SKM-1 treated with dmso at 0.1 percent for 144 hours (cell line): ENCODE measurements around the gene RNF151.
A peak's percentile ranks its signal among the peaks of the same experiment; 100 is the strongest.
"Not testable (repeated sequence)": the region's sequence is repeated elsewhere in the genome, so short reads cannot be mapped to it uniquely, and the experiment has no call there.

Source experiments
- DNase-seq: peaks from one replicate; lab custom pipeline; 2025; ENCODE audit not compliant: unreplicated experiment; lab: John Stamatoyannopoulos, UW

The RNF151 gene

GRCh38 chr16:1959269-1960039, 7.2 kb upstream of the RNF151 start, which contains the start of gene NDUFB10:
NDUFB10 (plus strand) TSS chr16:1959538; CDS start chr16:1959625, 87 bp downstream.
- DNase-seq: peak; percentile 82

- peak; percentile 29 for DNase-seq
Observed at GRCh38 chr16:1960665-1961630, 5.7 kb upstream of the RNF151 start.

DNA sequence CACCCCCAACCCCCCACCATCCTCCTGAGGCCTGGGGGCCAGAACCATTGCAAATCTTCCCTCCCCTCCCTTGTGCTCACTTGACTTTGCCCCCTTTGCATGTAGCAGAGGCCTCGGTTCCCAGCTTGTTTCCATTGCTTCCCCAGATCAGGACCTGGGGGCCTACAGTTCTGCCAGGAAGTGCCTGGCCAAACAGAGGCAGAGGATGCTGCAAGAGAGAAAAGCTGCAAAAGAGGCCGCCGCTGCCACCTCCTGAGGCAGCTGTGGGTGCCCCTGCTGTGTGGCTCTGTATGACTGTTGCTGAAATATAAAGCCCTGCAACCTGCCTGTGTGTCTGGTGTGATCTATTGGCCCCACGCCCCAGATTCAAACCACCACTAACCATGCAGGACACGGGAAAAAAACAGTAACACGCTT, 5.0 kb upstream of the RNF151 start:
- DNase-seq: no peak

- not testable (repeated sequence) for DNase-seq
Observed at GRCh38 chr16:1962161-1963153, 4.2 kb upstream of the RNF151 start.

- DNase-seq: no peak
Observed at GRCh38 chr16:1963806-1964505, 2.7 kb upstream of the RNF151 start.

GRCh38 chr16:1964506-1965395, 1.9 kb upstream of the RNF151 start, which contains the start of gene RPS2:
RPS2 (minus strand) TSS chr16:1964826; CDS start chr16:1964625, 201 bp downstream.
- DNase-seq: peak; percentile 98

DNA sequence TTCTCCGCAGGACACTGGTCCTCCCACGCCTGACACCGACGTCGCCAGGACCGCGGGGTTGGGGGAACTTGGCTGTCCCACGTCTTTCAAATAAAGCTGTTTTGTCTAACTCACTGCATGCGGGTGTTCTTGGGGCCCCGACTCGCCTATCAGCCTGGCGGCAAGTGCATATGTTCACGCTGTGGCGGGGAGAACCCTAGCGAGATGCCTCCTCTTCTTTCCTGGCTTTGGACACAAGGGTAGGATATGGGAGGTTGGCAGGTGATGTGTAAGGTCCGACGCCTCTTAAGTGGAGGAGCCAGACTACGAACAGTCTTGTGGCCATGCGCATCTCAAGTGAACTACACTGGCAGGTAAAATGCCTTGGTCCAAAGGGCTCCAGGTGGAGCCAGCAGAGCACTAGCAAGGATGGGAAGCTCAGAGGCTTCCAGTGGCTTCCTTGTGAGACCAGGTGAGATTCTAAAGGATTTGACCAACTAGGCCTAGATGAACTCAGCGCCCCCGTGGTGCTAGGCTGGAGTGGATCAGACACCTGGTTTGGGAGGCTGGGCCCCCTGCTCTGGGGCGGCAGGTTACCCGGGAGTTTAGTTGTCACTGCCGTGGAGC, 1.2 kb upstream of the RNF151 start:
- DNase-seq: no peak

- DNase-seq: no peak
Observed at GRCh38 chr16:1968146-1968953, 1.7 kb downstream of the RNF151 start.

DNA sequence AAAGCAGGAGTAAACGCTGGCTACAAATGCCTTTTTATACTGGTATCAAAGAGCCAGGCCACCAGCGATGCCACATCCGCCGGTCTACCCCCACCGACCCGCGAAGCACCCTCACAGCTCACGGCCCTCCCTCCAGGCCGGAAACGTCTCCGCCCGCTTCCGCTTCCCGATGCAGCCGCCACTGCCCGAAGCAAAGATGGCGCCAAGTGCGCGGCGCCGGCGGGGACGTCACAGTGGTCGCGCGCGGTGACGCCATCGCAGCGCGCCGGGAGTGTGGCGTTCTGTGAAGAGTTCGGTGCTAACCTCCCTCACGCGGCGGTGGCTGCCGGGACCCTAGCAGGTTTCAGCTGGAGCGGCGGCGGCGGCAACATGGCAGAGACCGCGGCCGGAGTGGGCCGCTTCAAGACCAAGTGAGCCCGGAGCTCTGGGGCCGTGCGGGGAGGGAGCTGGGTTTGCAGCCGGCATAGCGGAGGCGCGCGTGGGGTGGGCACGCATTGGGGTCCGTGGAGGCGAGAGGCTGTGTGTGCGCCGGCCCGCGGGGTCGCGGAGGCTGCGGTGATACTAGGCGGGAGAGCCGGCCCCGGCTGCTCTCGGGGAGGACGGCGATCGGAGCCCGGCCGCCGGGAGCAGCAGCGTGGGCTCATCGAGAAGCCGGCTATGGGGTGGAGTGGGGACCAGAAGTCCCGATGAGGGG, 5.3 kb downstream of the RNF151 start, which contains the start of gene TBL3:
Gene TBL3, plus strand, starts transcription at position 258 of the 694 bp plus-strand sequence. Its CDS starts 112 bp downstream, at position 370.
- DNase-seq: peak; percentile 87

GRCh38 chr16:1972490-1972877, 5.8 kb downstream of the RNF151 start:
- DNase-seq: no peak

- DNase-seq: no peak
Observed at GRCh38 chr16:1973461-1974156, 7.0 kb downstream of the RNF151 start.

DNA sequence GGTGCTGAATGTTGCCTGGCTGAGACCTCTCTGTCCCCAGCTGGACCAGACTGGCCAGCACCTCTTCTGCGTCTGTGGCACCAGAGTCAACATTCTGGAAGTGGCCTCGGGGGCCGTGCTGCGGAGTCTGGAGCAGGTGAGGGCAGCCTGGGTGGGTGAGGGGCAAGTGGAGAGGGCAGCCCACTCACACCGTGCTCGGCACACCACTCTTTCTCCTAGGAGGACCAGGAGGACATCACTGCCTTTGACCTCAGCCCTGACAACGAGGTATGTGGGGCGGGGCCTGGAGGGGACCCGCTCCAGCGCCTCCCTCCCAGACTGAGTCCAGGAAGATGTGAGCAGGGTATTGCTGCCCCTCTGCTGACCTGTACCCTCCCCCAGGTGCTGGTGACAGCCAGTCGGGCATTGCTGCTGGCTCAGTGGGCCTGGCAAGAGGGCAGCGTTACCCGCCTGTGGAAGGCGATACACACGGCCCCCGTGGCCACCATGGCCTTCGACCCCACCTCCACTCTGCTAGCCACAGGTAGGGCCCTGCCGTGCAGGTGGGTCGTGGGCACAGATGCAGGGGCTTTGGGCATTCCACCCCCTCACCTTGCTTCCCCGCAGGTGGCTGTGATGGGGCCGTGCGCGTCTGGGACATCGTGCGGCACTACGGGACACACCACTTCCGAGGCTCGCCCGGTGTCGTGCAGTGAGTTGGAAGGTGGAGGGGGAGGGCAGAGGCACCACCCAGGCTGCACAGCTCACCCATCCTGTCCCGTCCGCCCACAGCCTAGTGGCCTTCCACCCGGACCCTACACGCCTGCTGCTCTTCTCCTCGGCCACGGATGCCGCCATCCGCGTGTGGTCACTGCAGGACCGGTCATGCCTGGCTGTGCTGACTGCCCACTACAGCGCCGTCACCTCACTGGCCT, 7.8 kb downstream of the RNF151 start:
- DNase-seq: no peak

DNA sequence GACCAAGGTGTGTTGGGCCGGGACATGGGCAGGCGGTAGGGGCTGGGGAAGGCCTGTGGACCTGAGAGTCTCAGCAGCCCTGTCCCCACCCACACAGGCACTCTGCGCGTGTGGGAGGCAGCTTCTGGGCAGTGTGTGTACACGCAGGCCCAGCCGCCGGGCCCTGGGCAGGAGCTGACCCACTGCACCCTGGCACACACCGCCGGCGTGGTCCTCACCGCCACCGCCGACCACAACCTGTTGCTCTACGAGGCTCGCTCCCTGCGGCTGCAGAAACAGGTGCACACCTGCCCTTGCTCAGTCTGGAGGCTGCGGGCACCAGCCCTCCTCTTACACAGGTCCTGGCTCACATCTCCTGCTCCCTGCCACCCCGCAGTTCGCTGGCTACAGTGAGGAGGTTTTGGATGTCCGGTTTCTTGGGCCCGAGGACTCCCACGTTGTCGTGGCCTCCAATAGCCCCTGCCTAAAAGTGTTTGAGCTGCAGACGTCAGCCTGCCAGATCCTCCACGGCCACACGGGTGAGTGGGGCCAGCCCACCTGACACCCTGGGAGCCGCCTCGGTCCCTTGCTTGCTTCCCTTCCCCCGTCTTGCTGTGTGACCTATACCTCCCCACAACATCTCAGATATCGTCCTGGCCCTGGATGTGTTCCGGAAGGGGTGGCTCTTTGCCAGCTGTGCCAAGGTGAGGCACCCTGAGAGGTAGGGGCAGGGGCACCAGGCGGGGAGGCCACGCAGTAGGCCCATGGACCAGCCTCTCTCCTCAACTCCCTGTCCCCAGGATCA, 9.0 kb downstream of the RNF151 start:
- DNase-seq: no peak

GRCh38 chr16:1976216-1976520, 9.5 kb downstream of the RNF151 start:
- no peak for DNase-seq
